Fibroblast of pulmonary artery (primary cell): ENCODE results near the gene OR2AP1.

Experiments
- DNase-seq: peaks from one replicate; pipeline ENCODE4 v3.0.0-alpha.2; 2010; ENCODE audit warnings: low read depth
- H3K4me3 ChIP-seq: replicated peaks from 2 replicates; pipeline ENCODE4 v1.5.1; 2011; ENCODE audit warnings: low read depth, mild to moderate bottlenecking, control low read depth, low read length, moderate library complexity
- TF ChIP-seq, protein P1 (sequence below): IDR thresholded peaks from 2 replicates; pipeline ENCODE4 v1.5.1; 2011; ENCODE audit warnings: mild to moderate bottlenecking, control low read depth, low read length, inconsistent platforms; ENCODE audit errors: missing control alignments

OR2AP1 gene

DNA sequence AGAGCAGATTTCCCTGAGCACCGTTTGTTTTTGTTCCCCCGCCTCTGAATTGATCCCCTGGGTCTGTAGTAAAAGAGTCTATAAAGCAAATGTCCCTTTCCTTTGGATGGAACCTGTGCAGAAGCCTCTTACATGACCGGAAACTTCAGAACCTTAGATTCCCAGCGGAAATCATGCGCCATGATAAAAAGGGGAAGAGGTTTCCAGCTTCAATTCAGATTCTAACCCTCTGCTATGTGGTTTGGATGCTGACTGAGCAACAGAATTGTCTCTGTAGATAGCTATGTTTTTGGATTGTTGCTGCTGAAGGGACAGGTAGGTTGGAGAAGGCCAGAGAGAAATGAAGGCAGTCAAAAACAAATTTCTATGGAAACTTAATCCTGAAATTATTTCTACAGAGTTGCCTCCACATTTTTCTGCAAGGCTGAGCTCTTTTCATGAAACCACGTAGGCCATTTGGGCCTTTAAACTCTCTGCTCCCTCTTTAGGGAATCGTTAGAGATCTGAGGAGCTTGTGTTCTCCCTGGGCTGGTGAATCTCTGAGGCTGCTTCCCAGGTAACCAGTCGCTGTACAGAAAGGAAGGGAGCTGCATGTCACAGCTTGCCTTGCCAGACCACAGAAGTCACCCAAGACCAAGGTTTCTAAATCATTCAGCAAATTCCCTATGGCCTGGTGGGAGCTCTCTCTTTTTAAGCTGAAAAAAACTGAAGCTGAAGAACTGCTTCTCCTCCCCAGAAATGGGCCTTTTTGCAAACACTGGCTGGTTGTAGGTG, 35.7 kb downstream of the OR2AP1 start:
- no peak for DNase-seq
- TF ChIP-seq, protein P1, sequence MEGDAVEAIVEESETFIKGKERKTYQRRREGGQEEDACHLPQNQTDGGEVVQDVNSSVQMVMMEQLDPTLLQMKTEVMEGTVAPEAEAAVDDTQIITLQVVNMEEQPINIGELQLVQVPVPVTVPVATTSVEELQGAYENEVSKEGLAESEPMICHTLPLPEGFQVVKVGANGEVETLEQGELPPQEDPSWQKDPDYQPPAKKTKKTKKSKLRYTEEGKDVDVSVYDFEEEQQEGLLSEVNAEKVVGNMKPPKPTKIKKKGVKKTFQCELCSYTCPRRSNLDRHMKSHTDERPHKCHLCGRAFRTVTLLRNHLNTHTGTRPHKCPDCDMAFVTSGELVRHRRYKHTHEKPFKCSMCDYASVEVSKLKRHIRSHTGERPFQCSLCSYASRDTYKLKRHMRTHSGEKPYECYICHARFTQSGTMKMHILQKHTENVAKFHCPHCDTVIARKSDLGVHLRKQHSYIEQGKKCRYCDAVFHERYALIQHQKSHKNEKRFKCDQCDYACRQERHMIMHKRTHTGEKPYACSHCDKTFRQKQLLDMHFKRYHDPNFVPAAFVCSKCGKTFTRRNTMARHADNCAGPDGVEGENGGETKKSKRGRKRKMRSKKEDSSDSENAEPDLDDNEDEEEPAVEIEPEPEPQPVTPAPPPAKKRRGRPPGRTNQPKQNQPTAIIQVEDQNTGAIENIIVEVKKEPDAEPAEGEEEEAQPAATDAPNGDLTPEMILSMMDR = no peak
- H3K4me3 ChIP-seq = no peak overlapping the region

DNA sequence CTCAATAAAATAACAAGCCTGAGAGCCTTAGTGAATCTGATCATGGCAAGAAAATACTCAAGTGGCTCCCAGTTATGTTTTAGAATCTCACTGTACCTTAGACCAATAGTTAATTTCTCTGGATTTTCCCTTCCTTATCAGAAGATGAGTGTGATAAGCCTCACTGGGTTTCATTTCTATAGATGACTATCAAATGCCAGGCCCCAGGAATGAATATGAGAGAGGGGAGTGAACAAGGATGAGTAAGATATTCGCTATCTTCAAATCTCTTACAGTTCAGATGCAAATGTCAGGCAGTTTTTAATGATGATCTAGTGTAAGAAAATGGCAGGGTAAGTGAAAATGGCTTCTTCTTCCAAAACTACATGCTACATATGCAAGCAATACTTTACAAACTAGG, 38.3 kb downstream of the OR2AP1 start:
- no peak overlapping the region for H3K4me3 ChIP-seq
- TF ChIP-seq, protein P1 = no peak
- no peak for DNase-seq

DNA sequence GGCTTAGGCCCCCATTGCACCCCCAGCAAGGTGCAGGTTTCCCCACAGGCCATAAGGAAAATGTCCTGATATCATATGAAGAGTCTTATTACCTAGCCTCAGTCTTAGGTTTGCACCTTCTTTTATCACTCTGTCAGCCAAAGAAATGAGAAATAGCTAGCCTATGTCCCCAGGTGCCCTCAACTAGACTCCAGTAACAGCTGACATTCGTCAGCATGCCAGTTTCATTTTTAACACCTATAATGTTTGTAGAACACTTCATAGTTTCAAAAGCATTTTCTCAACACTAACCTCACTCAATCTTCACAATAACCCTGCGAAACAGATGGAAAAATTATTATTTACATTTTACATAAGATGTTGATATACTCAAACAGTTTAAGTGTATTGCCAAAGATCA, 40.4 kb downstream of the OR2AP1 start:
- TF ChIP-seq, protein P1 = no peak
- no peak overlapping the region for H3K4me3 ChIP-seq
- DNase-seq = no peak

DNA sequence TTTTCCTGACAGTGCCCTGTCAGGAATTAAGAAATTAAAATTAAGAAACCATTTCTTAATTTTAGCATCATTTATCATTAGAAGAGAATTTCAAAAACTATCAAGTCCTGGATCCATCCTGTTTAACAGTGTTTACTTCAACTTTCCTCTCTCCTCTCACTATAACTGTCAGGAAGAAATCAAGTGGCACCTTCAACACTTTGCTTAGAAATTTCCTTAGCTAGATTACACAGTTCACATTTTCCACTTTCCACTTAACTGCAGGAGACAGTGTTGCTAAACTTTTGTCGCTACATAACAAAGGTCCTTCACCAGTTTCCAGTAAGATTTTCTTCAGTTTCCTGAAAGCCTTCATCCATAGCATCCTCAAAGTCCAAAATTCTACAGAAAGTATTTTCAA, 42.5 kb downstream of the OR2AP1 start:
- no peak for DNase-seq
- no peak overlapping the region for H3K4me3 ChIP-seq
- TF ChIP-seq, protein P1 = no peak

GRCh38 chr12:55619354-55620138, 47.3 kb downstream of the OR2AP1 start:
- TF ChIP-seq, protein P1 = peak; percentile 73
- no peak overlapping the region for H3K4me3 ChIP-seq
- DNase-seq = peak; percentile 96

- no peak overlapping the region for H3K4me3 ChIP-seq
- TF ChIP-seq, protein P1 = no peak
- DNase-seq = no peak
Measured at GRCh38 chr12:55624056-55624455, 51.8 kb downstream of the OR2AP1 start.
